GM12878 (cell line): ENCODE data around the gene LILRB2. TPM values are rescaled to one million over a fixed set of nuclear protein-coding genes. Genes with fewer than 3 reads are reported as not detected.
"Not testable (repeated sequence)": the region's sequence is repeated elsewhere in the genome, so short reads cannot be mapped to it uniquely, and the experiment has no call there.

ENCODE experiments used
- ATAC-seq: fragments of 200-7000 bp; cut with Tn5 transposase; 3 replicates; pipeline ENCODE4 v1.9.1; 2020; ENCODE audit warnings: mild to moderate bottlenecking, moderate library complexity
- BruUV-seq: library from RNA; stranded (reverse); fragments of 400-500 nt; replicated peaks from 2 replicates; lab custom pipeline; 2021; lab: Mats Ljungman, UMichigan
- CTCF ChIA-PET: fragments of 300-600 bp; sonication (Branson Sonifier 250); formaldehyde crosslinking; extraction: SDS; loops from one replicate; lab custom pipeline; 2021; ENCODE audit warnings: inconsistent platforms; lab: Yijun Ruan, JAX
- POLR2A ChIA-PET: fragments of 350-600 bp; formaldehyde crosslinking; extraction: SDS; loops from one replicate; lab custom pipeline; 2021; ENCODE audit warnings: inconsistent platforms; lab: Charles Lee
- RAD21 ChIA-PET: fragments of 300-600 bp; sonication (Branson Sonifier 250); formaldehyde crosslinking; loops from one replicate; lab custom pipeline; 2023; ENCODE audit warnings: antibody characterized with exemption; ENCODE audit not compliant: unreplicated experiment; lab: Charles Lee
- SMC1A ChIA-PET: fragments of 300-600 bp; sonication (Branson Sonifier 250); formaldehyde crosslinking; loops from one replicate; lab custom pipeline; 2023; ENCODE audit not compliant: unreplicated experiment, uncharacterized antibody; lab: Charles Lee
- DNase-seq: peaks from one replicate; pipeline ENCODE4 v3.0.0-alpha.2; 2011; ENCODE audit warnings: low read depth, low spot score
- FAIRE-seq: peaks from 3 replicates; lab custom pipeline; 2011; peaks lifted over from hg19 to GRCh38; lab: Jason Lieb, UNC
- H2AFZ ChIP-seq: 2 replicates; pipeline ENCODE4 v1.6.0; 2011; ENCODE audit warnings: low read depth, low read length, control low read depth; ENCODE audit not compliant: control insufficient read depth
- H3K27ac ChIP-seq: 2 replicates; pipeline ENCODE4 v1.5.1; 2011; ENCODE audit warnings: control low read depth; ENCODE audit not compliant: control insufficient read depth, insufficient read depth
- H3K27me3 ChIP-seq, 2 experiments: replicated peaks in 1 of 2; 2 replicates each; pipeline versions ENCODE4 v1.6.0 to v1.6.1; 2011; ENCODE audit warnings: low read length in 1 of 2; ENCODE audit not compliant: control insufficient read depth in 2 of 2, insufficient read depth in 2 of 2
- H3K36me3 ChIP-seq, 2 experiments: 2 replicates each; pipeline ENCODE4 v1.5.1; 2011; ENCODE audit warnings: low read length in 1 of 2; ENCODE audit not compliant: control insufficient read depth in 2 of 2, insufficient read depth in 2 of 2
- H3K4me1 ChIP-seq: 2 replicates; pipeline ENCODE4 v1.6.1; 2011; ENCODE audit warnings: mild to moderate bottlenecking, low read length, moderate library complexity, mixed read lengths; ENCODE audit not compliant: control insufficient read depth, insufficient read depth
- H3K4me2 ChIP-seq: 2 replicates; pipeline ENCODE4 v1.6.0; 2011; ENCODE audit warnings: control low read depth; ENCODE audit not compliant: control insufficient read depth, insufficient read depth
- H3K4me3 ChIP-seq: fragments of 200-600 bp; sonication (generic); 2 replicates; pipeline ENCODE4 v1.5.1; 2016
- H3K79me2 ChIP-seq: 2 replicates; pipeline ENCODE4 v1.6.0; 2011; ENCODE audit warnings: low read length; ENCODE audit not compliant: control insufficient read depth, insufficient read depth
- H3K9ac ChIP-seq: 2 replicates; pipeline ENCODE4 v1.8.0; 2011; ENCODE audit warnings: low read length, control low read depth, mixed read lengths; ENCODE audit not compliant: control insufficient read depth, insufficient read depth
- H3K9me3 ChIP-seq: replicated peaks from 3 replicates; pipeline ENCODE4 v1.5.1; 2011; ENCODE audit warnings: mild to moderate bottlenecking, low read length; ENCODE audit not compliant: control insufficient read depth, insufficient read depth
- H4K20me1 ChIP-seq: 2 replicates; pipeline ENCODE4 v1.6.0; 2011; ENCODE audit not compliant: control insufficient read depth, insufficient read depth
- CHD1 ChIP-seq: IDR thresholded peaks from 2 replicates; pipeline ENCODE4 v1.6.1; 2012; ENCODE audit warnings: low read depth, low read length, improper control_type of control experiment
- FOS ChIP-seq: IDR thresholded peaks from 3 replicates; pipeline ENCODE4 v1.6.1; 2011; ENCODE audit warnings: borderline replicate concordance; ENCODE audit not compliant: insufficient read length; ENCODE audit errors: extremely low read depth
- FOXM1 ChIP-seq: IDR thresholded peaks from 2 replicates; pipeline ENCODE4 v1.6.1; 2012; ENCODE audit warnings: low read depth, mild to moderate bottlenecking, inconsistent platforms, low read length, moderate library complexity
- MTA2 ChIP-seq: fragments of 450-650 bp; IDR thresholded peaks from 2 replicates; pipeline ENCODE4 v1.6.1; 2016; ENCODE audit warnings: low read depth, mild to moderate bottlenecking, moderate library complexity
- RFX5 ChIP-seq: IDR thresholded peaks from 2 replicates; pipeline ENCODE4 v1.6.1; 2011; ENCODE audit warnings: low read depth, low read length, improper control_type of control experiment
- WGBS: methylation state at CpG from one replicate; pipeline ENCODE4 v1.1.6; 2016; ENCODE audit warnings: low lambda C conversion rate; ENCODE audit not compliant: insufficient replicate concordance, insufficient coverage; ENCODE audit errors: missing lambda C conversion rate; 5-methylcytosine and 5-hydroxymethylcytosine counted together
- in situ Hi-C: fragments of 300-500 bp; cut with MboI; formaldehyde crosslinking; loops from 9 replicates; pipeline ENCODE4 v1.14.3; 2018; ENCODE audit warnings: mixed read lengths
- intact Hi-C: fragments of 100-400 bp; cut with micrococcal nuclease; formaldehyde crosslinking; loops from one replicate; pipeline ENCODE4 v1.14.2; 2022; ENCODE audit not compliant: unreplicated experiment
- polyA plus RNA-seq, 11 experiments: library from polyadenylated mRNA; depleted of rRNA in 4 of 11; unstranded in 6 of 11; stranded (reverse) in 5 of 11; fragments of >200 nt; fragmentation: Nextera tagmentation in 4 of 11; fragmentation: Illumina TruSeq in 1 of 11; extraction: Ambion mirVana in 4 of 11; extraction: Trizol in 1 of 11; gene quantifications; 1 replicate in 1 of 11; 2 replicates in 10 of 11; pipeline versions ENCODE4 v1.2.1 to v1.2.3, GENCODE V29; 2011 to 2016; ENCODE audit warnings: inconsistent platforms in 2 of 11, missing spikeins in 2 of 11, low read depth in 1 of 11
- total RNA-seq, 4 experiments: library from RNA; depleted of rRNA in 3 of 4; stranded (reverse); fragments of >200 nt in 3 of 4; fragmentation: Illumina TruSeq in 1 of 4; extraction: Trizol in 1 of 4; gene quantifications; 2 replicates each; pipeline versions ENCODE4 v1.2.1 to v1.2.3, GENCODE V29; 2013 to 2021

LILRB2 gene
- total and polyA plus RNA-seq, 10 of the 15 experiments (the other 5 are each of a cell fraction or from before 2014, with no cell fraction given): 0.08 to 0.18 (median 0.15) TPM; not detected in 4

- no peak for DNase-seq
- ATAC-seq: no peak
- H2AFZ ChIP-seq: no peak overlapping the region
- H3K27ac ChIP-seq: no peak overlapping the region
- 18% methylated on average over 3 of the region's 3 CpGs for WGBS
- H3K4me2 ChIP-seq: no peak overlapping the region
- H3K27me3 ChIP-seq: no peaks in the 10 kb centered on the region
- intact Hi-C loops: no loop called here
- SMC1A ChIA-PET: interaction anchor here (0.8 to 6.4 kb wide), 9 partner anchors 10 to 134 kb away, joined by 3 to 116 read pairs (median 4); no protein-coding TSS in a partner anchor
- H4K20me1 ChIP-seq: no peaks in the 10 kb centered on the region
- no TSS peak for BruUV-seq
- no peaks in the 10 kb centered on the region for H3K36me3 ChIP-seq
- no peak overlapping the region for H3K9ac ChIP-seq
- H3K4me1 ChIP-seq: no peaks in the 10 kb centered on the region
- no peak for FAIRE-seq
- TF ChIP-seq RFX5: no peak
- TF ChIP-seq FOS: no peak
- no peak for TF ChIP-seq FOXM1
- TF ChIP-seq MTA2: no peak
- TF ChIP-seq CHD1: no peak
- H3K9me3 ChIP-seq: peaks cover 4% of the 10 kb centered on the region; the same call in 2 of the 3 replicates
- RAD21 ChIA-PET: interaction anchor here (1.0 to 6.1 kb wide), 5 partner anchors 22 to 135 kb away, joined by 4 to 94 read pairs (median 10); partner anchors contain the start of gene MBOAT7
- CTCF ChIA-PET: interaction anchor here (0.9 to 9.9 kb wide), 12 partner anchors 8 to 350 kb away, joined by 3 to 205 read pairs (median 6); no protein-coding TSS in a partner anchor
- no peaks in the 10 kb centered on the region for H3K79me2 ChIP-seq
- POLR2A ChIA-PET: interaction anchor here (0.6 to 1.6 kb wide), 2 partner anchors 31 to 32 kb away, joined by 3 to 4 read pairs; no protein-coding TSS in a partner anchor
- no peak overlapping the region for H3K4me3 ChIP-seq
- in situ Hi-C loops: no loop called here
Observed at GRCh38 chr19:54324071-54324470, 43.2 kb upstream of the LILRB2 start.

- ATAC-seq, H3K36me3 ChIP-seq, H3K4me2 ChIP-seq, H3K4me1 ChIP-seq, H3K9ac ChIP-seq, H2AFZ ChIP-seq, H3K4me3 ChIP-seq, H3K9me3 ChIP-seq, FAIRE-seq, BruUV-seq, intact Hi-C loops, H3K79me2 ChIP-seq, H3K27me3 ChIP-seq, H4K20me1 ChIP-seq, H3K27ac ChIP-seq, POLR2A ChIA-PET, in situ Hi-C loops, DNase-seq: not testable (repeated sequence)
- ChIA-PET SMC1A (interaction anchor here (2.1 to 6.4 kb wide), 2 partner anchors 30 to 67 kb away, joined by 41 to 116 read pairs; no protein-coding TSS in a partner anchor), CTCF (interaction anchor here (1.4 to 9.9 kb wide), 5 partner anchors 18 to 67 kb away, joined by 3 to 205 read pairs (median 20); no protein-coding TSS in a partner anchor), RAD21 (interaction anchor here (0.6 to 6.1 kb wide), 2 partner anchors 32 to 67 kb away, joined by 3 to 94 read pairs; no protein-coding TSS in a partner anchor)
- WGBS: no CpG with 5 or more reads among the region's 13 CpGs
Observed at GRCh38 chr19:54322934-54323333, 42.0 kb upstream of the LILRB2 start.

GRCh38 chr19:54322295-54322694 is 41.4 kb upstream of the LILRB2 start:
- ATAC-seq, H3K27ac ChIP-seq, RAD21 ChIA-PET, H3K4me2 ChIP-seq, H3K9me3 ChIP-seq, in situ Hi-C loops, H3K36me3 ChIP-seq, FAIRE-seq, DNase-seq, H3K79me2 ChIP-seq, H3K4me1 ChIP-seq, POLR2A ChIA-PET, H4K20me1 ChIP-seq, H3K27me3 ChIP-seq, intact Hi-C loops, H3K9ac ChIP-seq, BruUV-seq, H2AFZ ChIP-seq, H3K4me3 ChIP-seq: not testable (repeated sequence)
- CTCF ChIA-PET: interaction anchor here (1.5 to 9.9 kb wide), 3 partner anchors 18 to 69 kb away, joined by 4 to 171 read pairs (median 40); no protein-coding TSS in a partner anchor
- SMC1A ChIA-PET: interaction anchor here (0.8 to 1.6 kb wide), 4 partner anchors 56 to 151 kb away, joined by 3 to 5 read pairs (median 4); no protein-coding TSS in a partner anchor
- 49% methylated on average over 12 of the region's 13 CpGs for WGBS
